NCI-H146 treated with DMSO at 0.1 percent for 48 hours (cell line): ENCODE measurements around the gene LSAMP.

Experiments used
- DNase-seq: peaks from one replicate; lab custom pipeline; 2025; ENCODE audit not compliant: unreplicated experiment; lab: John Stamatoyannopoulos, UW

Gene LSAMP

GRCh38 chr3:116367761-116368395 is 77.4 kb downstream of the LSAMP start:
- DNase-seq, result no peak

- no peak for DNase-seq
Measured at GRCh38 chr3:116356056-116356455, 89.2 kb downstream of the LSAMP start.

GRCh38 chr3:116354382-116354781 is 90.9 kb downstream of the LSAMP start:
- DNase-seq, result no peak

- no peak for DNase-seq
Measured at GRCh38 chr3:116350119-116350733, 95.1 kb downstream of the LSAMP start.

- no peak for DNase-seq
Measured at GRCh38 chr3:116348216-116348615, 97.1 kb downstream of the LSAMP start.

- no peak for DNase-seq
Measured at GRCh38 chr3:116342499-116342898, 102.8 kb downstream of the LSAMP start.

- no peak for DNase-seq
Measured at GRCh38 chr3:116341899-116342298, 103.4 kb downstream of the LSAMP start.

- no peak for DNase-seq
Measured at GRCh38 chr3:116341381-116341780, 103.9 kb downstream of the LSAMP start.

GRCh38 chr3:116340680-116341216 is 104.5 kb downstream of the LSAMP start:
- no peak for DNase-seq

- DNase-seq, result no peak
Measured at GRCh38 chr3:116339441-116340028, 105.8 kb downstream of the LSAMP start.

- DNase-seq, result peak; percentile 12
Measured at GRCh38 chr3:116338713-116339112, 106.6 kb downstream of the LSAMP start.

GRCh38 chr3:116337229-116337628 is 108.1 kb downstream of the LSAMP start:
- no peak for DNase-seq

GRCh38 chr3:116331380-116331779 is 113.9 kb downstream of the LSAMP start:
- no peak for DNase-seq

- DNase-seq, result no peak
Measured at GRCh38 chr3:116322750-116323375, 122.4 kb downstream of the LSAMP start.

- DNase-seq, result no peak
Measured at GRCh38 chr3:116318370-116318769, 126.9 kb downstream of the LSAMP start.

- DNase-seq, result no peak
Measured at GRCh38 chr3:116316771-116317170, 128.5 kb downstream of the LSAMP start.

GRCh38 chr3:116314476-116314875 is 130.8 kb downstream of the LSAMP start:
- no peak for DNase-seq

GRCh38 chr3:116306720-116307119 is 138.6 kb downstream of the LSAMP start:
- no peak for DNase-seq

- no peak for DNase-seq
Measured at GRCh38 chr3:116306149-116306548, 139.1 kb downstream of the LSAMP start.

GRCh38 chr3:116302087-116302747 is 143.1 kb downstream of the LSAMP start:
- DNase-seq, result no peak

GRCh38 chr3:116301422-116301821 is 143.9 kb downstream of the LSAMP start:
- no peak for DNase-seq
